SK-N-SH (cell line): ENCODE results near the gene IDI2. TPM values are rescaled to one million over a fixed set of nuclear protein-coding genes. Genes with fewer than 3 reads are reported as not detected.

Experiments used
- CTCF ChIA-PET: fragments of 300-600, 350-600 bp; formaldehyde crosslinking; extraction: SDS; loops from one replicate; lab custom pipeline; 2021; lab: Yijun Ruan, JAX
- POLR2A ChIA-PET: fragments of 350-600 bp; sonication (Branson Sonifier 250); formaldehyde crosslinking; extraction: SDS; loops from one replicate; lab custom pipeline; 2020; ENCODE audit warnings: antibody characterized with exemption, inconsistent platforms; lab: Yijun Ruan, JAX
- DNase-seq: peaks from one replicate; pipeline ENCODE4 v3.0.0; 2012
- H2AFZ ChIP-seq: fragments of 200-600 bp; sonication (generic); 2 replicates; pipeline ENCODE4 v1.8.1; 2016; ENCODE audit warnings: antibody characterized with exemption, mild to moderate bottlenecking, low read depth
- H3F3A ChIP-seq: fragments of 200-600 bp; sonication (generic); replicated peaks from 2 replicates; pipeline ENCODE3; 2016; ENCODE audit warnings: antibody characterized with exemption, mild to moderate bottlenecking; ENCODE audit not compliant: insufficient read depth
- H3K27ac ChIP-seq, 2 experiments: fragments of 200-500 bp in 1 of 2; fragments of 200-600 bp in 1 of 2; sonication (Bioruptor generic) in 1 of 2; sonication (generic), shearing (Covaris generic) in 1 of 2; 2 replicates each; pipeline versions ENCODE4 v1.5.1 to v1.6.1; 2014 to 2016; ENCODE audit warnings: low read depth in 2 of 2, inconsistent platforms in 1 of 2, low read length in 1 of 2, mild to moderate bottlenecking in 1 of 2, mixed read lengths in 1 of 2
- H3K27me3 ChIP-seq: fragments of 200-600 bp; sonication (generic), shearing (Covaris generic); 2 replicates; pipeline ENCODE4 v1.6.1; 2016; ENCODE audit warnings: mixed run types; ENCODE audit not compliant: insufficient read depth
- H3K36me3 ChIP-seq, 2 experiments: fragments of 200-500 bp in 1 of 2; fragments of 200-600 bp in 1 of 2; sonication (Bioruptor generic) in 1 of 2; sonication (generic) in 1 of 2; replicated peaks in 1 of 2; 2 replicates each; pipeline versions ENCODE3 to v1.5.1; 2014 to 2016; ENCODE audit warnings: low read length in 1 of 2, mild to moderate bottlenecking in 1 of 2; ENCODE audit not compliant: insufficient read depth in 2 of 2, control insufficient read depth in 1 of 2
- H3K4me1 ChIP-seq, 2 experiments: fragments of 200-500 bp in 1 of 2; fragments of 200-600 bp in 1 of 2; sonication (Bioruptor generic) in 1 of 2; sonication (generic), shearing (Covaris generic) in 1 of 2; 2 replicates each; pipeline versions ENCODE4 v1.5.1 to v1.6.1; 2014 to 2016; ENCODE audit warnings: low read depth in 1 of 2, low read length in 1 of 2, mixed run types in 1 of 2; ENCODE audit not compliant: insufficient read depth in 2 of 2, control insufficient read depth in 1 of 2
- H3K4me2 ChIP-seq: fragments of 200-600 bp; sonication (generic), shearing (Covaris generic); 2 replicates; pipeline ENCODE4 v1.6.1; 2017; ENCODE audit warnings: mixed run types
- H3K4me3 ChIP-seq, 2 experiments: fragments of 200-500 bp in 1 of 2; fragments of 200-600 bp in 1 of 2; sonication (Bioruptor generic) in 1 of 2; sonication (generic), shearing (Covaris generic) in 1 of 2; 2 replicates each; pipeline versions ENCODE4 v1.5.1 to v1.8.1; 2014 to 2016; ENCODE audit warnings: low read depth in 2 of 2, inconsistent platforms in 1 of 2, low read length in 1 of 2, mild to moderate bottlenecking in 1 of 2, mixed read lengths in 1 of 2, moderate library complexity in 1 of 2
- H3K79me2 ChIP-seq: fragments of 200-600 bp; sonication (generic); 2 replicates; pipeline ENCODE4 v1.8.1; 2017; ENCODE audit warnings: mild to moderate bottlenecking; ENCODE audit not compliant: insufficient read depth
- H3K9ac ChIP-seq: fragments of 200-600 bp; sonication (generic); 2 replicates; pipeline ENCODE4 v1.6.1; 2017; ENCODE audit warnings: mixed run types
- H3K9me2 ChIP-seq: fragments of 200-600 bp; sonication (generic); 2 replicates; pipeline ENCODE4 v1.6.1; 2017; ENCODE audit warnings: mixed run types
- H3K9me3 ChIP-seq: fragments of 200-600 bp; sonication (generic); 2 replicates; pipeline ENCODE4 v1.6.1; 2017; ENCODE audit warnings: mixed run types, mild to moderate bottlenecking, moderate library complexity
- H4K20me1 ChIP-seq: fragments of 200-600 bp; sonication (generic); 2 replicates; pipeline ENCODE4 v1.6.1; 2017; ENCODE audit warnings: mild to moderate bottlenecking, mixed run types; ENCODE audit not compliant: insufficient read depth
- CHD2 ChIP-seq: fragments of 150-350 bp; IDR thresholded peaks from 2 replicates; pipeline ENCODE4 v1.6.1; 2018; ENCODE audit warnings: low read length; ENCODE audit not compliant: partially characterized antibody
- ELF1 ChIP-seq: IDR thresholded peaks from 2 replicates; pipeline ENCODE4 v1.4.0; 2012
- EP300 ChIP-seq, 2 experiments: IDR thresholded peaks; 2 replicates each; pipeline versions ENCODE4 v1.4.0 to v1.6.1; 2012; ENCODE audit warnings: borderline replicate concordance in 1 of 2, low read depth in 1 of 2, low read length in 1 of 2
- EZH2phosphoT487 ChIP-seq: fragments of 200-600 bp; sonication (generic); IDR thresholded peaks from 2 replicates; pipeline ENCODE4 v1.6.1; 2017; ENCODE audit warnings: low read depth, mixed run types, mild to moderate bottlenecking, antibody characterized with exemption, moderate library complexity, borderline replicate concordance
- FOSL2 ChIP-seq: IDR thresholded peaks from 2 replicates; pipeline ENCODE4 v1.4.0; 2012; ENCODE audit warnings: low read depth, mild to moderate bottlenecking, moderate library complexity, borderline replicate concordance
- GABPA ChIP-seq: IDR thresholded peaks from 2 replicates; pipeline ENCODE4 v1.4.0; 2012; ENCODE audit warnings: low read depth, mild to moderate bottlenecking
- JUND ChIP-seq: IDR thresholded peaks from 2 replicates; pipeline ENCODE4 v1.4.0; 2012
- MXI1 ChIP-seq: IDR thresholded peaks from 2 replicates; pipeline ENCODE4 v1.6.1; 2012; ENCODE audit warnings: mild to moderate bottlenecking, low read depth, low read length, improper control_type of control experiment
- NRF1 ChIP-seq: IDR thresholded peaks from 2 replicates; pipeline ENCODE4 v1.6.1; 2012; ENCODE audit warnings: low read depth, mild to moderate bottlenecking, low read length
- RAD21 ChIP-seq: IDR thresholded peaks from 2 replicates; pipeline ENCODE4 v1.6.1; 2012; ENCODE audit warnings: mild to moderate bottlenecking, low read length
- RFX5 ChIP-seq: IDR thresholded peaks from 2 replicates; pipeline ENCODE4 v1.6.1; 2012; ENCODE audit warnings: mild to moderate bottlenecking, improper control_type of control experiment, low read length
- SIN3A ChIP-seq: IDR thresholded peaks from 2 replicates; pipeline ENCODE4 v1.6.1; 2012; ENCODE audit warnings: low read depth, mild to moderate bottlenecking, low read length, moderate library complexity, borderline replicate concordance
- TCF12 ChIP-seq: IDR thresholded peaks from 2 replicates; pipeline ENCODE4 v1.4.0; 2012
- TEAD4 ChIP-seq: IDR thresholded peaks from 2 replicates; pipeline ENCODE4 v1.4.0; 2012; ENCODE audit warnings: mild to moderate bottlenecking, borderline replicate concordance; ENCODE audit not compliant: insufficient read depth
- WGBS: methylation state at CpG from one replicate; pipeline ENCODE4 v1.1.6; 2017; ENCODE audit warnings: low lambda C conversion rate; 5-methylcytosine and 5-hydroxymethylcytosine counted together
- polyA plus RNA-seq, 3 experiments: library from polyadenylated mRNA; depleted of rRNA; stranded (reverse); fragments of >200 nt; gene quantifications; 2 replicates each; pipeline ENCODE4 v1.2.3, GENCODE V29; 2012
- TF ChIP-seq, protein P1 (sequence below): IDR thresholded peaks from 2 replicates; pipeline ENCODE4; 2012
- TF ChIP-seq, protein P2 (sequence below): fragments of 150-350 bp; IDR thresholded peaks from 2 replicates; pipeline ENCODE4 v1.6.1; 2017; ENCODE audit warnings: antibody characterized with exemption, low read length, low read depth, borderline replicate concordance
- TF ChIP-seq, protein P3 (sequence below): IDR thresholded peaks from 2 replicates; pipeline ENCODE4 v1.4.0; 2012; ENCODE audit warnings: low read depth, borderline replicate concordance
- TF ChIP-seq, protein P4 (sequence below): fragments of 150-350 bp; IDR thresholded peaks from 2 replicates; pipeline ENCODE4 v1.6.1; 2016; ENCODE audit warnings: mild to moderate bottlenecking, low read depth, low read length
- TF ChIP-seq, protein P5 (sequence below): IDR thresholded peaks from 2 replicates; pipeline ENCODE4 v1.6.1; 2012; ENCODE audit warnings: mild to moderate bottlenecking, low read depth, low read length, moderate library complexity

IDI2 gene
- polyA plus RNA-seq, 1 of the 3 experiments (the other 2 are of a cell fraction): not detected

DNA sequence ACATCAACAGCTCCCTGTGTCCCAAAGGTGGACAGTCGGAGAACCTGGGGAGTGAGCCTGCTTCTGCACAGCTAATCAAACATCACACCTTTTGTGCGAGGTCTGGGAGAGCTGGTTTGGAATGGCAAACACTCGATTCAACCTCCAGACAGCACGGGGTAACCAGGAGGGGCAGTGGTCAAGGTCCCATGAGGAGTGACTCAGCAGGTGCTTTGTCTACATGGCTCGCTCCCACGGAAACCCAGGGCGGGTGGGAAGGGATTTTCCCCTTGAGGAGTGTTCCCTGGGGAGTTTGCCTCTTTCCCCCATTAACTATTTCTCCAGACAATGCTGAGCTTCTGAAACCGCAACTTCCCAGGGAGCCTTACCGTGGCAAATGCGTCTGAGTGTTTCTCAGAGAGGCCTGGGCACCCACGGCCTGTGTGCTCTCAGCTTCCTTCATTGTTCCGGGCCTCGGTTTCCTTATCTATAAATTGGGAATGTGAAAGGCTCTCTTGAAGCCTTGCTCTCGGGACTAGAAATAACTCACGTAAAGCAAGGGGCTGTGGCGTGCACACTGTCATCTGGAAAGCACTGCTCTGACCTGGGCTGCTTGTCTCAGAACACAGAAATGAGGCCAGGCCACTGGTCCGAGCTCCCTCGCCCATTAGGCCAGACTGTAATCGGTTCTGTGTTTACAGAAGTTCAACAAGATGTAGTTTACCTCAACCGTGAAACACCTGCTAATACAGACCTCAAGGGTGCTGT lies 51.4 kb downstream of the IDI2 start:
- DNase-seq: no peak
- Histone ChIP-seq H3K36me3 (no peaks in the 10 kb centered on the region), H3K27ac (no peak overlapping the region), H3K9me2 (no peaks in the 10 kb centered on the region), H3K79me2 (no peaks in the 10 kb centered on the region), H4K20me1 (no peaks in the 10 kb centered on the region), H3K9ac (no peak overlapping the region), H2AFZ (no peak overlapping the region), H3F3A (peaks cover 12% of the 10 kb centered on the region), H3K4me2 (no peak overlapping the region), H3K4me3 (no peak overlapping the region), H3K9me3 (peaks cover 8% of the 10 kb centered on the region), H3K4me1 (peaks cover 0 to 21% of the 10 kb centered on the region in 2 experiments; a peak in 3 of 4 replicates), H3K27me3 (no peaks in the 10 kb centered on the region)
- 87% methylated on average over 20 of the region's 20 CpGs for WGBS
- ChIA-PET CTCF (interaction anchor here (1.0 to 1.6 kb wide), 4 partner anchors 11 to 16 kb away, joined by 3 to 4 read pairs (median 4); no protein-coding TSS in a partner anchor), POLR2A (interaction anchor here (0.5 to 2.0 kb wide), 2 partner anchors 13 to 717 kb away, joined by 3 to 6 read pairs; partner anchors contain the start of gene GTPBP4)
- TF ChIP-seq, protein P1, sequence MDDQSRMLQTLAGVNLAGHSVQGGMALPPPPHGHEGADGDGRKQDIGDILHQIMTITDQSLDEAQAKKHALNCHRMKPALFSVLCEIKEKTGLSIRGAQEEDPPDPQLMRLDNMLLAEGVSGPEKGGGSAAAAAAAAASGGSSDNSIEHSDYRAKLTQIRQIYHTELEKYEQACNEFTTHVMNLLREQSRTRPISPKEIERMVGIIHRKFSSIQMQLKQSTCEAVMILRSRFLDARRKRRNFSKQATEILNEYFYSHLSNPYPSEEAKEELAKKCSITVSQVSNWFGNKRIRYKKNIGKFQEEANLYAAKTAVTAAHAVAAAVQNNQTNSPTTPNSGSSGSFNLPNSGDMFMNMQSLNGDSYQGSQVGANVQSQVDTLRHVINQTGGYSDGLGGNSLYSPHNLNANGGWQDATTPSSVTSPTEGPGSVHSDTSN: no peak
- TF ChIP-seq TCF12 (no peak), CHD2 (no peak), TEAD4 (no peak), ELF1 (no peak), GABPA (no peak), SIN3A (no peak), NRF1 (no peak), MXI1 (no peak), EZH2phosphoT487 (no peak), FOSL2 (no peak), JUND (no peak), RFX5 (no peak), RAD21 (no peak), EP300 (IDR thresholded peaks at IDR 0.05; ENCODE audit: borderline replicate concordance in 1 of 2, low read depth in 1 of 2, low read length in 1 of 2) (no peak)
- TF ChIP-seq, protein P2, sequence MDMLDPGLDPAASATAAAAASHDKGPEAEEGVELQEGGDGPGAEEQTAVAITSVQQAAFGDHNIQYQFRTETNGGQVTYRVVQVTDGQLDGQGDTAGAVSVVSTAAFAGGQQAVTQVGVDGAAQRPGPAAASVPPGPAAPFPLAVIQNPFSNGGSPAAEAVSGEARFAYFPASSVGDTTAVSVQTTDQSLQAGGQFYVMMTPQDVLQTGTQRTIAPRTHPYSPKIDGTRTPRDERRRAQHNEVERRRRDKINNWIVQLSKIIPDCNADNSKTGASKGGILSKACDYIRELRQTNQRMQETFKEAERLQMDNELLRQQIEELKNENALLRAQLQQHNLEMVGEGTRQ: no peak
- TF ChIP-seq, protein P3, sequence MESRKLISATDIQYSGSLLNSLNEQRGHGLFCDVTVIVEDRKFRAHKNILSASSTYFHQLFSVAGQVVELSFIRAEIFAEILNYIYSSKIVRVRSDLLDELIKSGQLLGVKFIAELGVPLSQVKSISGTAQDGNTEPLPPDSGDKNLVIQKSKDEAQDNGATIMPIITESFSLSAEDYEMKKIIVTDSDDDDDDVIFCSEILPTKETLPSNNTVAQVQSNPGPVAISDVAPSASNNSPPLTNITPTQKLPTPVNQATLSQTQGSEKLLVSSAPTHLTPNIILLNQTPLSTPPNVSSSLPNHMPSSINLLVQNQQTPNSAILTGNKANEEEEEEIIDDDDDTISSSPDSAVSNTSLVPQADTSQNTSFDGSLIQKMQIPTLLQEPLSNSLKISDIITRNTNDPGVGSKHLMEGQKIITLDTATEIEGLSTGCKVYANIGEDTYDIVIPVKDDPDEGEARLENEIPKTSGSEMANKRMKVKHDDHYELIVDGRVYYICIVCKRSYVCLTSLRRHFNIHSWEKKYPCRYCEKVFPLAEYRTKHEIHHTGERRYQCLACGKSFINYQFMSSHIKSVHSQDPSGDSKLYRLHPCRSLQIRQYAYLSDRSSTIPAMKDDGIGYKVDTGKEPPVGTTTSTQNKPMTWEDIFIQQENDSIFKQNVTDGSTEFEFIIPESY: no peak
- TF ChIP-seq, protein P4, sequence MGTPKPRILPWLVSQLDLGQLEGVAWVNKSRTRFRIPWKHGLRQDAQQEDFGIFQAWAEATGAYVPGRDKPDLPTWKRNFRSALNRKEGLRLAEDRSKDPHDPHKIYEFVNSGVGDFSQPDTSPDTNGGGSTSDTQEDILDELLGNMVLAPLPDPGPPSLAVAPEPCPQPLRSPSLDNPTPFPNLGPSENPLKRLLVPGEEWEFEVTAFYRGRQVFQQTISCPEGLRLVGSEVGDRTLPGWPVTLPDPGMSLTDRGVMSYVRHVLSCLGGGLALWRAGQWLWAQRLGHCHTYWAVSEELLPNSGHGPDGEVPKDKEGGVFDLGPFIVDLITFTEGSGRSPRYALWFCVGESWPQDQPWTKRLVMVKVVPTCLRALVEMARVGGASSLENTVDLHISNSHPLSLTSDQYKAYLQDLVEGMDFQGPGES: no peak
- TF ChIP-seq, protein P5, sequence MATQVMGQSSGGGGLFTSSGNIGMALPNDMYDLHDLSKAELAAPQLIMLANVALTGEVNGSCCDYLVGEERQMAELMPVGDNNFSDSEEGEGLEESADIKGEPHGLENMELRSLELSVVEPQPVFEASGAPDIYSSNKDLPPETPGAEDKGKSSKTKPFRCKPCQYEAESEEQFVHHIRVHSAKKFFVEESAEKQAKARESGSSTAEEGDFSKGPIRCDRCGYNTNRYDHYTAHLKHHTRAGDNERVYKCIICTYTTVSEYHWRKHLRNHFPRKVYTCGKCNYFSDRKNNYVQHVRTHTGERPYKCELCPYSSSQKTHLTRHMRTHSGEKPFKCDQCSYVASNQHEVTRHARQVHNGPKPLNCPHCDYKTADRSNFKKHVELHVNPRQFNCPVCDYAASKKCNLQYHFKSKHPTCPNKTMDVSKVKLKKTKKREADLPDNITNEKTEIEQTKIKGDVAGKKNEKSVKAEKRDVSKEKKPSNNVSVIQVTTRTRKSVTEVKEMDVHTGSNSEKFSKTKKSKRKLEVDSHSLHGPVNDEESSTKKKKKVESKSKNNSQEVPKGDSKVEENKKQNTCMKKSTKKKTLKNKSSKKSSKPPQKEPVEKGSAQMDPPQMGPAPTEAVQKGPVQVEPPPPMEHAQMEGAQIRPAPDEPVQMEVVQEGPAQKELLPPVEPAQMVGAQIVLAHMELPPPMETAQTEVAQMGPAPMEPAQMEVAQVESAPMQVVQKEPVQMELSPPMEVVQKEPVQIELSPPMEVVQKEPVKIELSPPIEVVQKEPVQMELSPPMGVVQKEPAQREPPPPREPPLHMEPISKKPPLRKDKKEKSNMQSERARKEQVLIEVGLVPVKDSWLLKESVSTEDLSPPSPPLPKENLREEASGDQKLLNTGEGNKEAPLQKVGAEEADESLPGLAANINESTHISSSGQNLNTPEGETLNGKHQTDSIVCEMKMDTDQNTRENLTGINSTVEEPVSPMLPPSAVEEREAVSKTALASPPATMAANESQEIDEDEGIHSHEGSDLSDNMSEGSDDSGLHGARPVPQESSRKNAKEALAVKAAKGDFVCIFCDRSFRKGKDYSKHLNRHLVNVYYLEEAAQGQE: no peak
